Right lobe of liver (tissue), 6 donors: ENCODE results near the gene FAM168A. TPM values are rescaled to one million over a fixed set of nuclear protein-coding genes. Genes with fewer than 3 reads are reported as not detected.

Experiments
- ATAC-seq, 4 donors: fragments of 200-7000 bp; cut with Tn5 transposase; one replicate each; pipeline ENCODE4 v1.9.1; 2020; ENCODE audit warnings: mild to moderate bottlenecking in 4 of 4, moderate library complexity in 4 of 4
- DNase-seq, 3 donors: peaks; one replicate each; pipeline ENCODE4 v3.0.0-alpha.2; 2020
- H3K27ac ChIP-seq, 3 donors: fragments of 200-600 bp; one replicate each; pipeline ENCODE4 v1.8.0; 2022
- H3K27me3 ChIP-seq, 2 donors: fragments of 200-600 bp; one replicate each; pipeline ENCODE4 v1.8.0; 2022
- H3K36me3 ChIP-seq, 4 donors: fragments of 200-600 bp; sonication (generic) in 1 of 4; one replicate each; pipeline versions ENCODE4 v1.5.1 to v1.8.0; 2017 to 2022; ENCODE audit warnings: control low read depth in 1 of 4
- H3K4me1 ChIP-seq, 4 donors: fragments of 200-600 bp; sonication (generic) in 1 of 4; one replicate each; pipeline versions ENCODE4 v1.5.1 to v1.8.0; 2017 to 2022; ENCODE audit warnings: control low read depth in 1 of 4
- H3K4me3 ChIP-seq, 3 donors: fragments of 200-600 bp; one replicate each; pipeline ENCODE4 v1.8.0; 2022
- H3K9me3 ChIP-seq, 4 donors: fragments of 200-600 bp; sonication (generic) in 1 of 4; one replicate each; pipeline versions ENCODE4 v1.5.1 to v1.8.0; 2017 to 2022; ENCODE audit warnings: control low read depth in 1 of 4
- POLR2A ChIP-seq: fragments of 450-650 bp; IDR thresholded peaks from one replicate; pipeline ENCODE4 v1.6.1; 2017; ENCODE audit warnings: antibody characterized with exemption, mild to moderate bottlenecking
- WGBS: methylation state at CpG from one replicate; pipeline ENCODE4 v1.1.6; 2018; ENCODE audit warnings: low coverage, low lambda C conversion rate; ENCODE audit not compliant: insufficient coverage; ENCODE audit errors: missing lambda C conversion rate; 5-methylcytosine and 5-hydroxymethylcytosine counted together
- intact Hi-C, 2 donors: fragments of 100-400 bp; cut with DNase I; formaldehyde crosslinking; loops; one replicate each; pipeline versions ENCODE4 v1.11.2 to v1.14.1; 2022
- total RNA-seq, 6 experiments: library from RNA; depleted of rRNA in 2 of 6; stranded (reverse); fragments of >200 nt in 2 of 6; fragmentation: NEBNext Ultra II Directional in 3 of 6; extraction: Animal tissue kit (Norgen Biotek cat#: 25700) in 3 of 6; gene quantifications; one replicate each; pipeline versions ENCODE4 v1.1.0 to v1.2.4, GENCODE V29; 2016 to 2023
- TF ChIP-seq, protein P1 (sequence below), 4 donors: fragments of 200-600 bp in 3 of 4; fragments of 450-650 bp in 1 of 4; IDR thresholded peaks; one replicate each; pipeline versions ENCODE4 v1.5.1 to v1.8.0; 2016 to 2022; ENCODE audit warnings: antibody characterized with exemption in 4 of 4, mild to moderate bottlenecking in 2 of 4
- donor health status: DM: no; HTN: yes; CAD: no.
- donor health status: DM: no; HTN: no; CAD: no.
- donor health status: DM: no; HTN: no; CAD: no.
- donor health status: DM: no; HTN: yes; CAD: no.
- donor health status: DM: no; HTN: yes; CAD: no.

The FAM168A gene
- total RNA-seq, 6 experiments from 2014 or later = 13.0 to 21.5 (median 15.9) TPM

DNA sequence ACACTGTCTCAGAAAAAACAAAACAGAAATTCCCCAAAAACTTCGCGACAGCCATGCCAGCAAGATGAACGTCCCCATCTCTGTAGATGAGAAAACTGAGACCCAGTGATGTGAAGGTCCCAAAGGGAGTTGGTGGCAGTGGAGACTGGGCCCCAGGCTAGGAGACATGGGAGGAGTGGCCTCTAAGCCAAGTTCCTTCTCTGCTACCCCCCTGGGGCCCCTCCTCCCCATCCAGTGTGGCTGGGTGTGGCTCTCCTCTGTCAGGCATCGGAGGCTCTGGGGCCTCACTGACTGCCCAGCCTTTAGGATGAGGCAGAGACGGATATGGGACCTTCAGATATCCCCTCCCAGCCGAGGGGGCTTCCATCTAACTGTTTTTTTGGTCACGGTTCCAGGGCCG, 211.9 kb downstream of the FAM168A start:
- no peaks in the 10 kb centered on the region for H3K9me3 ChIP-seq
- no peak overlapping the region for H3K4me3 ChIP-seq
- H3K27ac ChIP-seq = peak overlapping the region; percentile 10 to 72 (median 53)
- no peaks in the 10 kb centered on the region for H3K36me3 ChIP-seq
- peak; percentile 31 to 53 (median 46) for ATAC-seq
- intact Hi-C loops = loop anchor here in 1 of 2 donors (10.0 kb wide), 1 partner anchor 91 kb away; no protein-coding TSS in a partner anchor
- H3K4me1 ChIP-seq = peaks cover 0 to 8% (median 0%) of the 10 kb centered on the region in 4 donors
- no peaks in the 10 kb centered on the region for H3K27me3 ChIP-seq
- WGBS = 80% methylated on average over 1 of the region's 8 CpGs
- no peak for TF ChIP-seq POLR2A
- TF ChIP-seq, protein P1, sequence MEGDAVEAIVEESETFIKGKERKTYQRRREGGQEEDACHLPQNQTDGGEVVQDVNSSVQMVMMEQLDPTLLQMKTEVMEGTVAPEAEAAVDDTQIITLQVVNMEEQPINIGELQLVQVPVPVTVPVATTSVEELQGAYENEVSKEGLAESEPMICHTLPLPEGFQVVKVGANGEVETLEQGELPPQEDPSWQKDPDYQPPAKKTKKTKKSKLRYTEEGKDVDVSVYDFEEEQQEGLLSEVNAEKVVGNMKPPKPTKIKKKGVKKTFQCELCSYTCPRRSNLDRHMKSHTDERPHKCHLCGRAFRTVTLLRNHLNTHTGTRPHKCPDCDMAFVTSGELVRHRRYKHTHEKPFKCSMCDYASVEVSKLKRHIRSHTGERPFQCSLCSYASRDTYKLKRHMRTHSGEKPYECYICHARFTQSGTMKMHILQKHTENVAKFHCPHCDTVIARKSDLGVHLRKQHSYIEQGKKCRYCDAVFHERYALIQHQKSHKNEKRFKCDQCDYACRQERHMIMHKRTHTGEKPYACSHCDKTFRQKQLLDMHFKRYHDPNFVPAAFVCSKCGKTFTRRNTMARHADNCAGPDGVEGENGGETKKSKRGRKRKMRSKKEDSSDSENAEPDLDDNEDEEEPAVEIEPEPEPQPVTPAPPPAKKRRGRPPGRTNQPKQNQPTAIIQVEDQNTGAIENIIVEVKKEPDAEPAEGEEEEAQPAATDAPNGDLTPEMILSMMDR (IDR thresholded peaks at IDR 0.05) = no peak
- peak in 2 of 3 donors; percentile 55 to 75 for DNase-seq

GRCh38 chr11:73384872-73385689, 212.8 kb downstream of the FAM168A start:
- no peaks in the 10 kb centered on the region for H3K36me3 ChIP-seq
- no peaks in the 10 kb centered on the region for H3K9me3 ChIP-seq
- no peaks in the 10 kb centered on the region for H3K27me3 ChIP-seq
- intact Hi-C loops = loop anchor here in 1 of 2 donors (10.0 kb wide), 1 partner anchor 90 kb away; no protein-coding TSS in a partner anchor
- DNase-seq (peak; percentile 67 to 85 (median 78)), ATAC-seq (peak; percentile 45 to 69 (median 58))
- no peak overlapping the region for H3K4me3 ChIP-seq
- 69% methylated on average over 13 of the region's 21 CpGs for WGBS
- TF ChIP-seq, protein P1 (IDR thresholded peaks at IDR 0.05) = no peak
- no peak for TF ChIP-seq POLR2A
- H3K27ac ChIP-seq = peak overlapping the region in 2 of 3 donors; percentile 53 to 72
- peaks cover 0 to 8% (median 0%) of the 10 kb centered on the region in 4 donors for H3K4me1 ChIP-seq

GRCh38 chr11:73384531-73384871, 213.4 kb downstream of the FAM168A start:
- H3K36me3 ChIP-seq = no peaks in the 10 kb centered on the region
- 55% methylated on average over 4 of the region's 4 CpGs for WGBS
- DNase-seq (no peak), ATAC-seq (no peak)
- peak overlapping the region in 2 of 3 donors; percentile 53 to 72 for H3K27ac ChIP-seq
- TF ChIP-seq, protein P1 (IDR thresholded peaks at IDR 0.05) = no peak
- TF ChIP-seq POLR2A = no peak
- intact Hi-C loops = loop anchor here in 1 of 2 donors (10.0 kb wide), 1 partner anchor 90 kb away; no protein-coding TSS in a partner anchor
- H3K4me1 ChIP-seq = peaks cover 0 to 8% (median 0%) of the 10 kb centered on the region in 4 donors
- no peaks in the 10 kb centered on the region for H3K9me3 ChIP-seq
- H3K4me3 ChIP-seq = no peak overlapping the region
- no peaks in the 10 kb centered on the region for H3K27me3 ChIP-seq

- no peaks in the 10 kb centered on the region for H3K27me3 ChIP-seq
- no peak for TF ChIP-seq POLR2A
- TF ChIP-seq, protein P1 (IDR thresholded peaks at IDR 0.05) = no peak
- H3K9me3 ChIP-seq = no peaks in the 10 kb centered on the region
- no peaks in the 10 kb centered on the region for H3K36me3 ChIP-seq
- H3K4me3 ChIP-seq = no peak overlapping the region
- intact Hi-C loops = loop anchor here in 1 of 2 donors (10.0 kb wide), 1 partner anchor 89 kb away; no protein-coding TSS in a partner anchor
- DNase-seq (no peak), ATAC-seq (no peak)
- 80% methylated on average over 5 of the region's 7 CpGs for WGBS
- H3K4me1 ChIP-seq = peaks cover 0 to 8% (median 0%) of the 10 kb centered on the region in 4 donors
- peak overlapping the region in 2 of 3 donors; percentile 53 to 72 for H3K27ac ChIP-seq
Observed at GRCh38 chr11:73384125-73384441, 213.8 kb downstream of the FAM168A start.
